Fibroblast of pulmonary artery (primary cell): ENCODE measurements around the gene BRINP1.

ENCODE experiments used
- DNase-seq: peaks from one replicate; pipeline ENCODE4 v3.0.0-alpha.2; 2010; ENCODE audit warnings: low read depth
- H3K4me3 ChIP-seq: replicated peaks from 2 replicates; pipeline ENCODE4 v1.5.1; 2011; ENCODE audit warnings: low read depth, mild to moderate bottlenecking, control low read depth, low read length, moderate library complexity
- TF ChIP-seq, protein P1 (sequence below): IDR thresholded peaks from 2 replicates; pipeline ENCODE4 v1.5.1; 2011; ENCODE audit warnings: mild to moderate bottlenecking, control low read depth, low read length, inconsistent platforms; ENCODE audit errors: missing control alignments

BRINP1 gene

DNA sequence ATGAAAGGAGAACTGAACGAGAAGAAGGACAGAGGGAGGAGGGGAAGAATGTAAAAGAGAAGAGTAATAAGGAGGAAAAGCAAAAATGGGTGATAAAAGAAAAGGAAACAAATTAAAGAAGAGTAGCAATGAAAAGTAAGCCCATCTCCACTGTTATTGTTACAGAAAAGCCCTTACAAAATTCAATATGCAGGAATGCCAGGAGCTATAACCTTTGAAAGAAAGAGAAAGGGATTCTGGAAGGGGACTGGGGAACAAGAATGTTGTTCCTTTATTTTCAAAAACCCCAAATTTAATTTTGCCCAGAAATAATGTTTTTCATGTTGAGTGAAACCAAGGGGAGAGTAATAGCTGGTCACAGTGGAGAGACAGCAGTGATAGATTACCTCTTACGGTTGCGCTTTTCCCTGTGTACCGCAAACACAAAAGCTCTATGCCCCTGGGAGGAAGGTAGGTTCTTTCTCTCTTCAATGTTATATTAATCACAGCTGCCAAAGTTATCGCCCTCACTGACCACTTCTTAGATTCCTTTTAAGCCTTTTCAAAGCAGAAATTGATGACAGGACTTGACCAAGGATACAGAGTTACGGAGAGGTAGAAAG lies 86.7 kb downstream of the BRINP1 start:
- DNase-seq = no peak
- TF ChIP-seq, protein P1, sequence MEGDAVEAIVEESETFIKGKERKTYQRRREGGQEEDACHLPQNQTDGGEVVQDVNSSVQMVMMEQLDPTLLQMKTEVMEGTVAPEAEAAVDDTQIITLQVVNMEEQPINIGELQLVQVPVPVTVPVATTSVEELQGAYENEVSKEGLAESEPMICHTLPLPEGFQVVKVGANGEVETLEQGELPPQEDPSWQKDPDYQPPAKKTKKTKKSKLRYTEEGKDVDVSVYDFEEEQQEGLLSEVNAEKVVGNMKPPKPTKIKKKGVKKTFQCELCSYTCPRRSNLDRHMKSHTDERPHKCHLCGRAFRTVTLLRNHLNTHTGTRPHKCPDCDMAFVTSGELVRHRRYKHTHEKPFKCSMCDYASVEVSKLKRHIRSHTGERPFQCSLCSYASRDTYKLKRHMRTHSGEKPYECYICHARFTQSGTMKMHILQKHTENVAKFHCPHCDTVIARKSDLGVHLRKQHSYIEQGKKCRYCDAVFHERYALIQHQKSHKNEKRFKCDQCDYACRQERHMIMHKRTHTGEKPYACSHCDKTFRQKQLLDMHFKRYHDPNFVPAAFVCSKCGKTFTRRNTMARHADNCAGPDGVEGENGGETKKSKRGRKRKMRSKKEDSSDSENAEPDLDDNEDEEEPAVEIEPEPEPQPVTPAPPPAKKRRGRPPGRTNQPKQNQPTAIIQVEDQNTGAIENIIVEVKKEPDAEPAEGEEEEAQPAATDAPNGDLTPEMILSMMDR = no peak
- no peak overlapping the region for H3K4me3 ChIP-seq

DNA sequence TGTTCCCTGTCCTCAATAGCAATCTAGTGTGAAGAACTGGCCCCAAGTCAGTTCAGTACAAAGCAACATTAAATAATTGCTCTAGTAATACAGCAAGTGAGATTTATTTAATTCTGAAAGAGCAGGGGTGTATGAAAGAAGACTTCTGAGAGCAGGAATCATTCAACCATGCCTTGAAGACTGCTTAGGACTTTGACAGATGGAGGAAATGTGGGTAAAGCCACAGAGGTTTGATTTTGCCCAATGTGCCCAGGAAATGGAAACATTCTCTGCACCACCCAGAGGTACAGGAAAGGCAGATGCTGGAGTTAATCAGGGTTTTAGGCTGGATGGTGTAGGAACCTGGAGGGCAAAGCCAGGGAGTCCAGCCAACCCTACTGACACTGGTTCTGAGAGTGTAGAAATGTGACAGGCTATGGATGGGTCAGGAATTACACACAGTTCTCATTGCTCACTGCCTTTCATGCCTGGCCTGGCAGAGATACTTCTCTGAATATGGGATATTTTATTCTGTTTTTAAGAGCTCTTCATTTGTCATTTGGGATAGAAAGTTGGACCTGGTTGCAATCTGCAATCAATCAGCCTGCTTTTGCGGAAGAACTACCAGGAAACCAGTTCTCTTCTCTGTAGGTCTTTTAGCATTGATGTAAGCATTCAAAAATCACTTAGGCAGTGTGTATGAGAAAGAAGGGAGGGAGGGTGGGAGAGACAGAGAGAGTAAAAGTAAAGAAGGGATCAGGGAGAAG lies 88.3 kb downstream of the BRINP1 start:
- no peak for DNase-seq
- TF ChIP-seq, protein P1 = no peak
- H3K4me3 ChIP-seq = no peak overlapping the region

DNA sequence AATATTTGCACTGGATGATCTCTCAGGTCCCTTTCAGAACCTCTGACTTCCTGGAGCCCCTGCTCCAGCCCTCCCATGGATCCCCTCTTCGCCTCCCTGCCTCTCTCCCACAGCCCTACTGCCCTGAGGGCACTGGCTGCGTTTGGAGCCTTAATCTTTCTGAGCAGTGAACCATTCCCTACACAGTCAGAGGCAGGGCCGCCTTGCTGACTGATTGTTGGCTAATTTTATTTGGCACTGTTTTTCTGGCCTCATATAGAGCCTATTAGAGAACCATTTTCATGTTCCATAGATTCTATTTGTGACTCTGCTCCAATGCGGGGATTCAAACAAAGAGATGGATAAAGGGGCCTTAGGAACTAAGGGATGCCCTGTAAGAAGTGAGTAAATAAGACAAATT lies 91.1 kb downstream of the BRINP1 start:
- H3K4me3 ChIP-seq = no peak overlapping the region
- no peak for DNase-seq
- TF ChIP-seq, protein P1 = no peak

DNA sequence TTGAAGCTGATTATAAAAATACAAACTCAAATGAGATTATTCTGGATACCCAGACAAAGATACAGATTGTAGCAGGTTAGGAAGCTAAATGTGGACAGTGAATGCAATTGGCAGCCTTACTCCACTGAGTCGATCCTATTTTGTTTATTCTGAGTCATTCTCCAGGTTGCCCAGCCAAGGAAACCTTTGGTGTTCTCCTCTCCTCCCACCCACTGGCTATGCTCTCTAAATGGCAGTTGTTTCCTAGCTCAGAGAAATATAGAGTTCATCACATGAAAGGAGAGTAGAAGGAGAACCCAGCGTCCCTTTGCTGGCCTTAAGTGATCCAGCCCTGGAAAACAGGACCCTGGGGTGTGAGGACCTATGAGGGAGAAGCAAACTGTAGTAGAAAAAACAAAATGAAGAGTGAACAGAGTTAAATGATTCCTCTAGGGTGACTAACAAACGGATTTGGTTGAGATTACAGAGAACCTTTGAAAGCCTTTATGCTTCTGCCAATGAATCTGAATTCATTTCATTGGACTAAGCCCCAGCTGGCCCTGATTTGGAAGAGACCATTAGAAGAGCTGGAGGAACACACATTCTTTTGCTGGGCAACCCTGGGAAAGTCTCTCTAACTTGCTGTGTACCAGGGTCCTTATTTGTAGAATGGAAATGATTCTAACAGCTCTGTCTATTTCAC lies 95.1 kb downstream of the BRINP1 start:
- DNase-seq = no peak
- TF ChIP-seq, protein P1 = no peak
- no peak overlapping the region for H3K4me3 ChIP-seq

DNA sequence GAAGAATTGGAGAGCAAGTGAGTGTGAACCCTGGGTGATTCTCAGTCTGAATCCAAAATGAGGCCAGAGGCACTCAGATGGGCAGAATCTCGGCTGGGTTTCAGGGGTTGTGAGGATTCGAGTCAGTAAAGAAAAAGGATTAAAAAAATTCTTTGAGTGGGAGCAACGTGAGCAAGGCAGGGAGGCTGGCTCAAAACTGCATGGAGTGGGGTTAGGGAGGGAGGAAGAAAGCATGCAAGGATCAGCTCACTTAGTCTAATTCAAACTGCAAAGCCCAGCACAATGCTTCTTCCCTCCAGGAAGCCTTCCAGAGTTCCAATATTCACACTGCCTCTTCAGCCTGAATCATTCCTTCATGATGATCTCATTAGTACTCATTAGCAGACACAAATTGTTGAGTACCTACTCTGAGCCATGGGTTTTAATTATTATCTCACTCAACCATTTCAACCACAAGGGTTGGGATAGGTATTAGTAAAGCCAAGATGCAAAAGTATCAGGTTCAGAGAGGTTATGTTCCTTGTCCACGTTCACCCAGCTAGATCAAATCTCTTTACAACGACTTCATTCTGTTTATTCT lies 95.8 kb downstream of the BRINP1 start:
- TF ChIP-seq, protein P1 = no peak
- no peak for DNase-seq
- no peak overlapping the region for H3K4me3 ChIP-seq

DNA sequence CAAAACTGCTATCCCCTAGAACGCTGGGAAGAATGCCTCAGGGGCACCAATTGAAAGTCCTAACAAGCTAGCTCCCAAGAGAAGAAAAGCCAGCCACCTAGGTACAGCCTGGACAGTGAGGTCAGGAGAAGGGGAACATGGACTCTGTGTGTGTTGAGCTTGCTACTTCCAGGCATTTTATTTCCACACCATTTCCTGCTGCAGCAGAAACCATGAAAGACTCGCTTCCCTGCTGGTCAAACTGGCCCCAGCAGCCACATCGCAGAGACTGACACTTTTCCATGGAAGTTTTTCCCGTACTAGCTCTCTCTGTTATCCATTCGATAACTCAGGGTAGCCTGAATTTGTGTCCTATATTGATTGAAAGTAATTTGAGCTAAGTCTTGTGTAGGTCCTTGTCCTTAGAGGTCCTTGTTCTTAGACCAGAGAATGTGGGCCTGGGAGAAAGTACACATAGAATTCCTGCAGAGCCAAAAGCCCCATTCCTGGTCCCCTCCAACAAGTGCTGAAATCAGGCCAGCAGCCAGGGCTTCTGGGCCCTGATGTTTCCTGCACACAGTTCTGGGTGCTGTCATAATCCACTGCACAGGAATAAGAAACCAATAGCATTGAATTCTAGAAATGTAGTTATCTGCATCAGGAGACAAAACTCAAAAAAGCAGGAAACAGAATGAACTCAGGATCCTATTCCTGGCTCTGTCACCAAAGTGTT lies 96.6 kb downstream of the BRINP1 start:
- TF ChIP-seq, protein P1 = no peak
- DNase-seq = no peak
- H3K4me3 ChIP-seq = no peak overlapping the region
